SHP77 treated with DMSO at 0.1 percent for 48 hours (cell line): Measurements from ENCODE around the gene EZH1.

ENCODE experiments used
- DNase-seq: peaks from one replicate; lab custom pipeline; 2025; lab: John Stamatoyannopoulos, UW

The EZH1 gene

GRCh38 chr17:42709561-42709960, 35.3 kb downstream of the EZH1 start:
- DNase-seq: no peak

- no peak for DNase-seq
These were observed 36.3 kb downstream of the EZH1 start for GRCh38 chr17:42708588-42708987.

DNA sequence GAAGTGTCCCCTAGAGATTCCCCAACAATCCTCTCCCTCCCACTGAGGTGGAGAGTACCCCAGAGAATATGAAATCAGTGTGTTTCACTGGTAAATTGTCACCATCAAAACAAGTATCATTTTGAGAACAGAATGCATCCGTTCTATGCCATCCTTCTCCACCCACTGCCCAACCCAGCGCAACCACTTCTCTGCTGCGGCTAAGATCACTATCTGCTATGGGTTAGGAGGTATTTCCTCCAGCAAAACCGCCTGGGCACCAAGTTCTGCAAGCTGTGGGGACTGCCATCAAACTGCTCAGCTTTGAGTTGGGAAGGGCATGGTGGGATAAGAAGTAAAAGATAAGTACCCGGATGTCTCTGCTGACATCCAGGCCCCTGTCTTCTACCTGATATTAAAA, 38.1 kb downstream of the EZH1 start:
- no peak for DNase-seq

- no peak for DNase-seq
These were observed 39.9 kb downstream of the EZH1 start for GRCh38 chr17:42704837-42705494.

GRCh38 chr17:42704490-42704836, 40.4 kb downstream of the EZH1 start:
- DNase-seq: no peak

- DNase-seq: no peak
These were observed 42.4 kb downstream of the EZH1 start for GRCh38 chr17:42702446-42702845.

GRCh38 chr17:42700586-42701289, 44.1 kb downstream of the EZH1 start:
- DNase-seq: no peak

DNA sequence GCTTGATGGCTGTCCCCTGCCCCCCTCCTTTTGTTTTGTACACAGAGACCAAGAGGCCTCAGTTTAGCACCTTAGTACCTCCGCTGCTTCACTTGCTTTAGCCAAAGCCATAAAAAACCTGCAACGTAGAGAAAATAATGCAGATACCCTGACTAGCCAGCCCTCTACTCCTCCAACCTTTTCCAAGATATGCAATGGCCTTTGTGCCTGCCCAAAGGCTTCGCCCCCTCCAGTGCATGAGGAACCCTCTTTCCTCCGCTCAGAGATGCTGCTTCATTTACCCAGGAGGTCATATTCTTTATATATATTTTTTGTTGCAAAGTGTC, 45.5 kb downstream of the EZH1 start:
- DNase-seq: no peak

- DNase-seq: no peak
These were observed 46.0 kb downstream of the EZH1 start for GRCh38 chr17:42698736-42699414.

DNA sequence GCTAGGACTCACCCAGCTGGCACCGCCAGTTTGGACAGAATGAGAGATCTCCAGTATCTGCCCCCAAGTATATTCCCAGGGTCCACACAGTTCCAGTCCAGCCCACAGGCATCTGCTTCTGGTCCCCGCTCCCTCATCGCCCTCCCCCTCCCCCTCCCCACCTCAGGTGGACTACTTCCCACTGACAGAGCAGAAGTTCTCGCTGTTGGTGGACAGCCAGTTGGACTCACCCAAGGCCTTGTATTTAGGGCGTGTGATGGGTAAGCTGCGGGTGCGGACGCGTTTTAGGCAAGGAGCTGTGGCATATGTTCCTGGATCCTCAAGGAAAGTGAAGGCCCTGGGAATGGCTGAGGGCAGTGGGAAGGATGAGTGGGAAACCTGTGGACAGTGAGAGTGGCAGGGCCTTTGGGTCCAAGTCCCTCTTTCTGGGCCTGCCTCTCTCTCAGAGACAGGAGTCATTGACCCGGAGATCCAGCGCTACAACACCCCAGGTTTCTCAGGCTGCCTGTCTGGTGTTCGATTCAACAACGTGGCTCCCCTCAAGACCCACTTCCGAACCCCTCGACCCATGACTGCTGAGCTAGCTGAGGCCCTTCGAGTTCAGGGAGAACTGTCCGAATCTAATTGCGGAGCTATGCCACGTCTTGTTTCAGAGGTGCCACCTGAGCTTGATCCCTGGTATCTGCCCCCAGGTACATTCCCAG, 47.6 kb downstream of the EZH1 start:
- no peak for DNase-seq

DNA sequence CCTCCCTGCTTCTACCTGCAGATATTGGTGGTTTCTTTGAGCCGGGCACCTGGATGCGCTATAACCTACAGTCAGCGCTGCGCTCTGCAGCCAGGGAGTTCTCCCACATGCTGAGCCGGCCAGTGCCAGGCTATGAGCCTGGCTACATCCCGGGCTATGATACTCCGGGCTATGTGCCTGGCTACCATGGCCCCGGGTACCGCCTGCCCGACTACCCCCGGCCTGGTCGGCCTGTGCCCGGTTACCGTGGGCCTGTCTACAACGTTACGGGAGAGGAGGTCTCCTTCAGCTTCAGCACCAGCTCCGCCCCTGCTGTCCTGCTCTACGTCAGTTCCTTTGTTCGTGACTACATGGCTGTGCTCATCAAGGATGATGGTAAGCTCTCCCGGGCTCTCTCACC, 49.3 kb downstream of the EZH1 start:
- no peak for DNase-seq

- no peak for DNase-seq
These were observed 50.3 kb downstream of the EZH1 start for GRCh38 chr17:42694524-42694923.

- DNase-seq: no peak
These were observed 52.4 kb downstream of the EZH1 start for GRCh38 chr17:42692489-42692888.

- no peak for DNase-seq
These were observed 53.8 kb downstream of the EZH1 start for GRCh38 chr17:42691021-42691545.

DNA sequence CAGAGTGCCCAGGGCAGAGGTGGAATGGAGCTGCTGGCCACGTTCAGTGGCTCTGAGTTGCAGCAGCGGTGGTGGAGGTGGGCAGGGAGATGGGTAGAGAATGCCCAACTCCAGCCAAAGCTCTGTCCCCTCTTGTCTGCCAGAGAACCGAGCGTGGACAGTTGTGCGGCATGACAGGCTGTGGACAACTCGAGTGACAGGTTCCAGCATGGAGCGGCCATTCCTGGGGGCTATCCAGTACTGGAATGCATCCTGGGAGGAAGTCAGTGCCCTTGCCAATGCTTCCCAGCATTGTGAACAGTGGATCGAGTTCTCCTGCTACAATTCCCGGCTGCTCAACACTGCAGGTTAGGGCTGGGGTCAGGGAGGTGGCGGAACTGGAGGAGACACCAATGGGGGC, 54.2 kb downstream of the EZH1 start:
- DNase-seq: no peak

- no peak for DNase-seq
These were observed 57.0 kb downstream of the EZH1 start for GRCh38 chr17:42687707-42688320.

- DNase-seq: no peak
These were observed 58.2 kb downstream of the EZH1 start for GRCh38 chr17:42686520-42687128.

DNA sequence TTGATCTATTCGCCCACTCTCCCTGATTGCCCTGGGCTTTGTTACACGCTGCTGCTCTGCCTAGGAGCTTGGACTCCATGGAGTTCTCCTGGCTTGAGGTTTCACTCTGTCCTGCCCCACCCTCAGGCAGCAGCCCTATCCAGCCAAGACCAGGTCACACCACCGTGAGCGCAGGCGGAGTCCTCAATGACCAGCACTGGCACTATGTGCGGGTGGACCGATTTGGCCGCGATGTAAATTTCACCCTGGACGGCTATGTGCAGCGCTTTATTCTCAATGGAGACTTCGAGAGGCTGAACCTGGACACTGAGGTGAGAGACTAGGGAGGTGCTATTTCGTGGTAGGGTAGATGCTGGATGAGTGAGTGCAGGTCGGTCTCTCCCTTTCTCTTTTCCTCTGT, 59.0 kb downstream of the EZH1 start:
- no peak for DNase-seq

DNA sequence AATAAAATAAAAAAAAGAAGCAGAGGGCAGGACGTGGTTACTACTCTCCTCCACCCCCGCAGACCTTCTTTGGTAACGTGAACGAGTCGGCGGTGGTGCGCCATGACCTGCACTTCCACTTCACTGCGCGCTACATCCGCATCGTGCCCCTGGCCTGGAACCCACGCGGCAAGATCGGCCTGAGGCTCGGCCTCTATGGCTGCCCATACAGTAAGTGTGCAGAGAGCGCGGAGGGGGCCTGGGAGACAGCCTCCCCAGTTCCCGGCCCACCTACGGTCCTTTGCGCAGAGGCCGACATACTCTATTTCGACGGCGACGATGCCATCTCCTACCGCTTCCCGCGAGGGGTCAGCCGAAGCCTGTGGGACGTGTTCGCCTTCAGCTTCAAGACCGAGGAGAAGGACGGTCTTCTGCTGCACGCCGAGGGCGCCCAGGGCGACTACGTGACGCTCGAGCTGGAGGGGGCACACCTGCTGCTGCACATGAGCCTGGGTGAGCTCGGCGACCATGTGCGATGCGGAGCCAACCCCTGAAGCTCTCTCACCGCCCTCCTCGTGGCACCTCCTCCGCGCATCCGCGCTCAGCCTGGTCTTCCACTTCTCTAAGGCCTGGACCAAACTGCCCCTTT, 59.8 kb downstream of the EZH1 start:
- no peak for DNase-seq

- no peak for DNase-seq
These were observed 61.3 kb downstream of the EZH1 start for GRCh38 chr17:42683407-42684034.
